Measurements from ENCODE around the gene SPAG5.

- TF ChIP-seq CTCF (IDR thresholded peaks at IDR 0.05) (no peak), ZFX (IDR thresholded peaks at IDR 0.05; ENCODE audit: borderline replicate concordance) (no peak)
Observed at GRCh38 chr17:28645576-28645939, 46.7 kb upstream of the SPAG5 start.
